GM18508 (cell line): ENCODE results near the gene RAPGEF1.
"Not testable (repeated sequence)": the region's sequence is repeated elsewhere in the genome, so short reads cannot be mapped to it uniquely, and the experiment has no call there.

Source experiments
- ATAC-seq: cut with Tn5 transposase; IDR thresholded peaks from one replicate; pipeline ENCODE4 v1.9.1; 2021; ENCODE audit warnings: moderate number of reproducible peaks; ENCODE audit not compliant: insufficient read depth, unreplicated experiment

RAPGEF1 gene

DNA sequence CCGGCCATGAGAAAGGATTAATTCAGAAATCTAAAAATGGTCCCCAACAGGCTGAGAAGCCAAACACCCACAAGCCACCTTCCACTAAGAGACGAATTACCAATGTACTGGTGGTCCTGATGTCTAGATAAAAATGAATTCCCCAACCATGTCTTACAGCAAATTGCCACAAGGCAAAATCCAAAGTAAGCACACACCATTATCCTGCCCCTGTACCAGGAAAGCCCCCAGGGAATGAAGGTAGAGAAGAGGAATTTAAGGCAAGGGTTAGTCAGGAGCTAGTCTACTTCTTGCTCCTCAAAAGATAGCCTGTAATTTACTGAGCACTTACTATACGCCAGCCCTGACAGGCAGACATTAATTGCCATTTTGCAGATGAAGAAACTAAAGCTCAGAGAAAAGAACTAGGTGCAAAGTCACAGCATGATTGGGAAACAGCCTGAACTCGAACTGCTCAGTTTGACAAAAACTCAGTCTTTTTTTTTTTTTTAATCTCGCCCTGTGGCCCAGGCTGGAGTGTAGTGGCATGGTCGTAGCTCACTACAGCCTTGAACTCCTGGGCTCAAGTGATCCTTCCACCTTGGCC is 64.3 kb downstream of the RAPGEF1 start:
- no peak for ATAC-seq

DNA sequence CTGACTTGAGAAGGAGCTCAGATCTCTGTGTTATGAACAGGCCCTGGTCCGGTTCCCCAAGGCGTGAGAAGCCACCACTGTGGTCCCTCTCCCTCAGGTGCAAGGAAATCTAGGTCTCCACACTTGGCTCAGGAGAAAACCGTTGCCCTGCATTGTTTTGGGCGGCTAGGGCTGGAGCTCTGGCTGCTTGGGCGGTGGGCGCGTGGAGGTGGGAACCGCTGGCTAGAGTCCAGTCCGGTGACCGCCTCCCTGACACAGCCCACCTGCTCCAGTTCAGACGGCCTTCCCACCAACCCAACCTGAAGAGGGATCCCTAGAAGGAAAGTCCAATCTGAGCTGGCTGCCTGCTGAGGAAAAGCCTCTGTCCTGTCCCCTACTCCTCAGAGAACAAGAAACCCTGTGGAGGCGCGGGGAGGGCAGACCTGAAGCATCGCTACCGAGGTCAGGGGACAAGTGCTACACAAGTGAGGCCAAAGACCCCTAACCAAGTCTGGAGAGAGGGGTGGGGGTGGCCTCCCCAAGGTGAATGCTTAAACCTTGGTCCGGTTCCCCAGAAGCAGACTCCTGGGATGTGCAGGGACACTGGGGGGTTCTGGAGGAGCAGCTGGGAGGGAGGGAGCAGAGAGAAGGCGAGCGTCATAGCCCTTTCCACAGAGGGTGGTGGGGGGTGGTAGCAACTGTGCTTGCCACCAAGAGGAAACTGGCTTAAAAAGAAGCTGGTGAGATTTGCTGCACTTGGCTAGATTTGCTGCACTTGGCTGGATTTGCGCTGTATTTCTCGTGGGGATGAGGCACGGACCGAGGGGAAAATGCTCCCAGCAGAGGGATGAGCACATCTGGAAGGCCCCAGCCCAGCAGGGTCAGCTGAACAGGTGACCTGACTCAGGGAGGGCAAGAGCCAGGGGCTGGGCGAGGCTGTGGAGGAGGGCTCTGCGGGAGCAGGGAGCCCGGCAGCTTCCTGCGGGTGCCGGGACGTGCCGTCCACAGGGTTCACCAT is 65.2 kb downstream of the RAPGEF1 start:
- no peak for ATAC-seq

DNA sequence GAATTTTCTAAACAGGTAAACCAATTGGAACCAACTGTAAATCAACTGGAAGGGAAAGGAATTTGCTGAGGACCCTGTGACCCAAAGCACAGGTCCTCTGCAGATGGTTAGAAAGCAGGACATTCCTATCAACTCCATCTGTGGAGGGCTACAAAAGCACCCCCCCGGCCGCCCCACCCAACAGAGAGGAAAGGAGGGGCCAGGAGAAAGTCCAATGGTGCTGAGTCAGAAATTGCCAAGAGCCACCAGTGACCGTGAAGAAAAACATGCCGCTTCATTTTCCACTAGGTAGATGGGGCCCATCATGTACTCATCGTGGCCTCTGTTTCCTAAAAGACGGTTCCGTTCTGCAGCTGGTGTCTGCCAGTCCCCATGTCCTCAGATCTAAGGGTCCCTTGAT is 66.3 kb downstream of the RAPGEF1 start:
- no peak for ATAC-seq

DNA sequence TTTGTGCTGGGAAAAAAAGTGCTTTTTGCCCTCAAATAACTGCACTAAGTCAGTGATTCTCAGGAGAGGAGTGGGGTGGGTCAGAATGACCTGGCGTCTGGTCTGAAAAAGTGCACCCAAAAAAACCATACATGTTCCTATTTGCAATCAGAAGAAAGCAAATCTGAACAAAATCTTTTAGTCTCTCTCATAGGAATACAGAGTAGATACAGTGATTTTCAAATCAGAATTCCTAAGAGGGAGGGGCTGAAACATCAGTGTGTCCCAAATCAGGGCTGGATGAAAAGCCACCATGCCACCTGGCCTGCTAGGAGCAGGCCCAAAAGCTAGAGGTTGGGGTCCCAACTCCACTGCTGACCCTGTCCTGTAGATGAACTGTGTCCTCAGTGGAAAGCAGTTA is 66.8 kb downstream of the RAPGEF1 start:
- no peak for ATAC-seq

DNA sequence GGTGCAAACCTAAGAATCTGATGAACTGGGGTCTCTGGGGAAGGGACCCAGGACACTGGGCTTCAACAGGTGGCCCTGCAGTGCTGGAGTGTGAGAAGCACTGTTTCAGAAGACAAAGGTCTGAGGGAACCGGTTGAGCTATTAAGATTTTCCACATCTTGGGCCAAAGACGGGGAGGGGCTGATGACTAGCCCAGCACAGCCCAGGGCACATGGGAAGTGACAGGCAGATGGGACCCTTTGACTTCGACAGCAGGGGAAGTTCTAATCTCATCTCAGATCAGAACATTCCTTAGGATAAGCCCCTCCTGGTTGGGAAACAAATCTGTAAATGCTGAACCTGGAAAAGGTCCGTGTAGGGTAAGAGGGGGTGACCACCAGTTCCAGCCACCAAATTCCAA is 67.4 kb downstream of the RAPGEF1 start:
- no peak for ATAC-seq

DNA sequence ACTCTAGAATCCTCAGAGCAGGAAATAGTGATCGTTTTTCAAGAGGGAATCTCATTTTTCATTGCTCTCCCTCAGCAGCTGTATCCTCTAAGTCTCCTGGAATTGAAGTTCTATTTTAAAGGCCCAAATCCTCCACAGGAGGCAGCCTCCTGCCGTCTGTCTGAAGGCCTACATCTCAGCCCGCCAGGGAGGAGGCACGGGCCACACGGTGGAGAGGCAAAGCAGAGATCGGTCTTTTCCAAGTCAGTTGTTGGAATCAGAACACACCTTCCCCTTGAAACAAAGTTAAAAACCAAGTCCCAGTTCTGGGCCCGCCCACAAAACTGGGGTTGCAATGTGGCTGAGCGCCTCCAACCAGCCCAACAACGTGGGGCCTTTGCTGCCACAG is 68.7 kb downstream of the RAPGEF1 start:
- no peak for ATAC-seq

DNA sequence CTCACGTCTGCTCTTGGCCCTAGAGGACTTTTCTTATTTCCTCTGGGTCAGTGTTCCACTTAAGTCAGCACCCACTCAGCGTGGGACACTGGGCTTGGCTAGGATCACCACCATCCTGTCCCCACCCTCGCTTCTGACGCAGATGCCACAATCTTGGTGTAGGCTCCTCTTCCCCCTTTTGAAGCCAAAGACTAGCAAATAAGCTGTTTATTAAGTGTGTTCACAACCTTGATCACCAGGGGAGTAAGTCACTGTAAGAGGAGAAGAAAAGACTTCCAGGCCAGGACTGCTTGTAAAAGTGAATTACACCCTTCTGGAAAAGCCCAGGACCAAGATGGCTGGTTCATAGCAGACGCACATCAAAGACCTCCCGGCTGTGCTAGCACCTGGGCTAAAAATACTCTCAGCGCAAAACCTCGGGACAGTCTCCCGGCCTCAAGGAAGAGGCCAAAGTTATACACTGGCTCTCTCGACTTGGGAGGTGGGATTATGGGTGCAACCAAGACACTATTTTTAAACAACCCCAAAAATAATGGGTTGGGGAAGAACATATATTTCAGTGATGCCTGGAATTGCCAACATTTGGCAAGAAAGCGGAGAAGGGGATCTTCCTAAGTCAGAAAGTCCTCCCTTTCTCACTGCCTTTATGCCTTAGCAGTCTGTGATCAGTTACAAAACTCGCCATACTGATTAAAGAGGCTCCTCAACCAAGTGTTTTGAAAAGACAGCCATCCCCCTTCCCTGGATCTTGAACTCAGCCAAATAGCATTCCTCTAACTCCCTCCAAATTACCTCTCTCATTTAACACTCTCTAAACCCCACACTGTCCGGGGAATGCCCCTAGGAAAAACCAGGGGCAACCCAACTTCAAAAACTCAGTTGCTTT is 69.4 kb downstream of the RAPGEF1 start:
- no peak for ATAC-seq

DNA sequence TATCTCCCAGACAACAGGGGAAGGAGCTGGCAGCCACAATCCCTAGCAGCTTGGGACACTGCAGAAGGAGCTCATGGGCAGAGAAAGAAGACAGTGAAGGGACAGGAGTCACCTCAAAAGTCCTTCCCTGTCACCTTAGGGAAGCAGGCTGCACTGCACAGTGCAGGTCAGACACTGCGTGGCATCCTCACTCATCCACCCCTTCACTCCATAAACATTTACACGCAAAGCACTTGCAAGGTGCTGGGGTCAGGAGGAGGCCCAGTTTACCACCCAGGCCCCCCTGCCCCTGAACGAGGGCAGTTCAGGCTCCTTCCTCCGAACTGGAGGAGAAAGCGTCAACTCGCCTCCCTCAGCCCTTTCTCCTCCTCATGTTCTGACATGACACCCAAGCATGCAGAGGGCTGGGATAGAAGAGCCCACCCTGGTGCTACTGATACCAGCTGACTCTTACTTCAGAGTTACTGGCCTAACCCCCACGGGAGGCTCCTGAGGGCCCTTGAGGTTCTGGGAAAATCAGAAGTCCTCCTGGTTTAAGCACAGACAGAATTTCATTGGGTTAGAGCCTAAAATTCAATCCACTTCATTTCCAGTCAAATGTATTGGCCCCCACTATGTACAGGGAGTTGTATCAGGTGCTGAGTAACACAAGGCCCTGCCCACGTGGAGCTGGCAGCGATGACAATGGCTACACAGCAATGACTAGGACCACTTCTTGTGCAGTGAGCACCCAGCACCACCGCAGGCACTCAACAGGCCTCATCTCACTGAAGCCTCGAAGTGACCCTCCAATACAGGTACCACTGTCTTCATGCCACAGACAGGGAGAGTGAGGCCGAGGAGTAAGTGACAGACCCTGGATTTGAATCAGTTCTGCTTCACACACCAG is 70.4 kb downstream of the RAPGEF1 start:
- no peak for ATAC-seq

DNA sequence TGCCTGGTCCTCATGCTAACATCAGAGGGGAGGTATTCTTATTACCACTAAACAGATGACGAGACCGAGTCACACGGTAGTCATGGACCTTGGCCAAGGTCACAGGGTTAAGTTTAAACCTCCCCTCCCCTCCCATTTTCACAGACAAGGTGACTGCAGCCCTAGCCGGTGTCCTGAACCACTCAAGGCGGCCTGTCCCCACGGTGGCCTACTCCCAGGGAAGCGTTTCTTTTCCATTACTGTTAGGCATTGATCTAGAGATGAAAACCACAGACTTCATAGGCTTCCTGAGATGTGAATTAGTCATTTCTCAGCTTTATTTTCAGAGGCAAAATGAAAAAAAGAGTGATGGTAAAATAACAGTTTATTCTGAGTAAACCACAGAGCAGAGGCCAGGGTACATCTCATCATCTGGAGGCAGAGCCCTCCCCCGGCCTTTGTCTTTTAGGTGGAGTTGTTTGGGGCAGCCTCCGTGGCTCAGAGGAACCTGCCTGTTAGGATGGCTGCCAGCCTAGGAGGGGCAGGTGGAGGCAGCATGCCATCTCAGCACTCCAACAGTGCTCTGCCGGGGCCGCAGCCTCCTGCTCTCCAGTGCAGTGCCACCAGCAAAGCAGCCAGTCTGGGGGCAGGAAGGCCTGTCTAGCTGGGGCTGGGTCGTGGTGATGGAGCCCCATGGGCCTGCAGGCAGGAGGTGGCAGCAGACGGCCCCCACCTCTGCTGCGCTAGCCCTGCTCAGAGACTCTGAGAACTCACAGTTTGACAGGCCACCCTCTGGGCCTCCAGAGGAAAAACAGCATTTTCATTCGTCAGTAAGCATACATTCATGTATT is 71.2 kb downstream of the RAPGEF1 start:
- ATAC-seq, result no peak

DNA sequence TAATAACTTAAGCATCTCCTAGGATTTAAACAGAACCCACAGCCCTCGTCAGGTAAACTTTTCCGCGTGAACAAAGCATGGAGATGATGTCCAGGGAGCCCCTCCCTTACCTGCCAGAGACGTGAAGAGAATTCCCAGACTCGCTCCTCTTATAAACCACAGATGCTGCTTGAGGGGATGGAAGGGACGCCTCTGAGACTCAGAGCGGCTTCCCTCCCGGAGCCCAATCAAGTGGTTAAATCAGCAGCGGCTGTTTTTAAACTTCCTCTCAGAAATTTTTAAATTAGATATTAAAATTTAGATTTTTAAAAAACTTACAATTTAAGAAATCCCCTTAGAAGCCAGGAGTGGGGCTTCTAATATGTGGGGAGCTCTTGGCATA is 71.8 kb downstream of the RAPGEF1 start:
- ATAC-seq, result no peak

DNA sequence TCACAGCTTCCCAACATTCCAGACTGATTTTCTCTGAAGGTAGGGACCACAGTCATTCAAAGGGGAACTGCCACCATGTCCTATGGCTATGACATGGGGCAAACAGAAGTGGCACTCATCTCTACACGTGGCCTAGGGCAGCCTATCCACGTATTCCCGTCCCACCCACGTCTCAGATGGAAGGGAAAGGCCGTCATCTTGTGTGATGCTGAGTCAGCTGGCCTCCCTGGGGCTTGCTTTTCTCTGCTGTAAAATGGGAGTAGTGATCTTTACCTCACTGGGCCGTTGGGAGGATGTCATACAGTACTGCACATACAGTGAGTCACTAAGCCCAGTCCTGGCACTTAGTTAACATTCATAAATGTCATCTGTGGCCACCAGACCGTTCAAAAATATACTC is 72.3 kb downstream of the RAPGEF1 start:
- no peak for ATAC-seq

DNA sequence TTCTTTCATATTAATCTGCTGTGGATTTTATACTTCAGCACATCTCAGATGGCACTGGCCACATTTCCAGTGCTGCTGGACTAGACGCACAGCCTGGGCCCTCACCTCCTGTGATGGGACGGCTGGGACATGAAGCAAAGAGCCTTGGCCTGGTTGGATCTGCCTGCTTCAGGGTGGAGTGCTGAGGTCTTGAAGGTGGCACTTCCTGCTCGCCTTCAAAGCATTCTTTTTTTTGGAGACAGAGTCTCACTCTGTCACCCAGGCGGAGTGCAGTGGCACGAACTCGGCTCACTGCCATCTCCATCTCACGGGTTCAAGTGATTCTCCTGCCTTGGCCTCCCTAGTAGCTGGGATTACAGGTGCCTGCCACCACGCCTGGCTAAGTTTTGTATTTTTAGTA is 73.1 kb downstream of the RAPGEF1 start:
- ATAC-seq, result no peak

DNA sequence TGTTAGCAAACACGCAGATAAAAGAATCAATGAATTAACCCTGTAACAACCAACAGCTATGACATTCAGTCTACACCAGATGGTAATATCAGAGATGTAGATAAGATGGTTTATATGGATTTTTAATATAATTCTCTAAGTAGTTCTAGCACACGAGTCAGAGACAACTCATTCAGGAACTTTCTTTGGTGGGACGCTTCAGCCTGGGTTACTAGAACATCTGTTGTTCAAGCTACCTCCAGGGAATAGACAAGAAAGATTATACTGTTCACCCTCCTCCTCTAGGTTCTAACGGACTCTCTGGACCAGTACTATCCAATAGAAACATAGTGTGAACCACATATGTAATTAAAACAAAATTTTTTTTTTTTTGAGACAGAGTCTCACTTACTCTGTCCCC is 73.8 kb downstream of the RAPGEF1 start:
- ATAC-seq, result no peak

DNA sequence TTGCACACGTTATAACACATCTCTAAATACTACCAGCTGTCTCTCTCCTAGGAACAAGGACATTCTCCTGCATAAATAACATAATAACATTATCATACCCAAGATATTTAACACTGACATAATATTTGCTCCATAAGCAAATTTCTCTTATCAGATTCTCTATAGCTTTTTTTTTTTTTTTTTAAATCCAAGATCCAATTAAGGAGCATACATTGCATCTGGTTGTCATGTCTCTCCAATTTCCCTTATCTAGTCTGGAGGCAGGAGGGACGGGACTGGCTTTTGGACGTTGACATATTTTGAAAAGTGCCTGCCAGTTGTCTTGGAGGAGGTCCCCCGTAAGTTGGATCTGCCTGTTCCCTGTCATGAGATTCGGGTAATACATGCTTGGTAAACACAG is 76.6 kb downstream of the RAPGEF1 start:
- no peak for ATAC-seq

DNA sequence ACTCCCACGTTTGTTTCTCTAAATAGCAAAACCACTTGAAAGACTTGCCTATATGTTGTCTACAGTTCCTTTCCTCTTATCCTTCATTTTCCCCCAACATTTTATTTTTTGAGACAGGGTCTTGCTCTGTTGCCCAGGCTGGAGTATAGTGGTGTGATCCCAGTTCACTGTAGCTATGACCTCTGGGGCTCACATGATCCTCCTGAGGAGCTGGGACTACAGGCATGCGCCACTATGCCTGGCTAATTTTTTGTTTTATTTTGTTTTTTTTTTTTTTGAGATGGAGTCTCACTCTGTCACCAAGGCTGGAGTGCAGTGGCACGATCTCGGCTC is 77.6 kb downstream of the RAPGEF1 start:
- not testable (repeated sequence) for ATAC-seq

DNA sequence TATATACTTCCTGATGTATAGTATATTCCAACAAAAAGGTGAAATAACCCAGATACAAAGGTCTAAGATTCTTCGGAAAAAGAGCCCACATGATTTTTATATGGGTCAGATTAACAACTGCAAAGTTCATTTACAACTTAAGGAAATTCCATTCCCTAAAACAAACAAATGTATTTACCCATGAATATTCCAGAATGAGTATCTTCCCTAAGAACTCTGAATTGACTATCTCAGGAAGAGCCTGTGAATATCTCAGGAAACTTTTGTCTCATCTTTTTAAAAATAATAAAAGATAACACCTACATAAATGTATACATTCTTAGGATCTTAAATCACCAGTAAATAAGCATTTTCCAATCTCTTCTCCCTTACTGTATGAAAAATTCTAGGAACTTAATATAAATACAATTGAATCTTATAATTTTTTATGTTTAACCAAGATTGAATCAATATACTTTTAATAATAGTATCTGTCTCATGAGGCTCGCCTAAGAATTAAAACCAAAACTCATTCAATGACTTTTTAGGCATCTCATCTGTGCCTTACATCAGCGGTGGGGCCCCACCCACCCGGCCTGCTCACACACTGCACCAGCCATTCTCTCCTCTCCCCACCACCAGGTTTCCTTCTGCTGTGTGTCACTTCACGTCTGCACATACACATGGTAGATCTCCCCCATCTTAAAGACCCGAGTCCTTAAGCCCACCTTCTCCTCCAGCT is 78.1 kb downstream of the RAPGEF1 start:
- no peak for ATAC-seq

DNA sequence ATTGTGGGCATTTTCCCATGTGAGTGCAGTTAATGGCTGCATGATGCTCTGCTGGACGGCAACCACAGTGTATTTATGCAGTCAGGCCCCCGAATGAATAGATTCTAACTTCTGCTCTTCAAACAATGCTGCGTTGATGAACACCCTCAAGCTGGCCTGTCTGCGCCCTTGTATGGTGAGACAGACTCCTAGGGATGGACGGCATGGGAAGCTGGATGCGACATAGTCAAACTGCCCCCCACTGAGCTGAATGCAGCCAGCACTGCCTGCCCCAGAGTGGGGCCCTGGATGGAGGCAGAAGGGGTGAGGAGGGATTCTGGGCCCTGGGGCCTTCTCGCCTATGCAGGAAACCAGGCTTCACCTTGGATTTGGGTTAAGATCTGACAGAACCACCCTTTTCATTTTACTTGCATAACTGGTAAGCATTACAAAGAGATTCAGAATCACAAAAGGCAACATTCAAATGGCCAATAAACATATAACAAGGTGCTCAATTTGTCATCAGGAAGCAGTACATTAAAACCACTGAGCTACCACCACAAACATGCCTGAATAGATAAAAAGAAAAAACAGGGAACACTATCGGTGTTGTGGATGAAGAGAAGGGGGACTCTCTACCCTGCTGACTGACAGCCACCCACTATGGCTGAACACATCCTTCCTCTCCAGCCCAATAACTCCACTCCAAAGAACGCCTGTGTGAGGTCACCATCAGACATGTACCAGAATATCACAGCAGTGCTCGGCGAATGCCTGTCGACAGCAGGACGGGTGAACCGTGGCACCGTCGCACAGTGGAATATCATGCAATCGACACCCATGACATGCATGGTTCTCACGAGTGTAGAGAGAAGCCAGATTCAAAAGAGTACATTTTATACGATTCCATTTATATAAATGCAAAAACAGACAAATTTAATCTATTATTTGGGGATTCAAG is 79.1 kb downstream of the RAPGEF1 start:
- no peak for ATAC-seq
